Transverse colon (tissue), 3 donors: ENCODE results near the gene CYP4F12.

Source experiments
- EP300 ChIP-seq: sonication (generic); formaldehyde crosslinking; IDR thresholded peaks from one replicate; pipeline ENCODE4 v1.6.1; 2017; ENCODE audit warnings: antibody characterized with exemption, low read depth
- TF ChIP-seq, protein P1 (sequence below), 5 experiments: fragments of 200-600 bp in 3 of 5; fragments of 450-650 bp in 2 of 5; sonication (generic) in 3 of 5; IDR thresholded peaks; 1 replicate in 2 of 5; 2 replicates in 3 of 5; pipeline ENCODE4 v1.5.1; 2016 to 2017; ENCODE audit warnings: antibody characterized with exemption in 5 of 5, inconsistent platforms in 3 of 5, mild to moderate bottlenecking in 2 of 5, moderate library complexity in 1 of 5

DNA sequence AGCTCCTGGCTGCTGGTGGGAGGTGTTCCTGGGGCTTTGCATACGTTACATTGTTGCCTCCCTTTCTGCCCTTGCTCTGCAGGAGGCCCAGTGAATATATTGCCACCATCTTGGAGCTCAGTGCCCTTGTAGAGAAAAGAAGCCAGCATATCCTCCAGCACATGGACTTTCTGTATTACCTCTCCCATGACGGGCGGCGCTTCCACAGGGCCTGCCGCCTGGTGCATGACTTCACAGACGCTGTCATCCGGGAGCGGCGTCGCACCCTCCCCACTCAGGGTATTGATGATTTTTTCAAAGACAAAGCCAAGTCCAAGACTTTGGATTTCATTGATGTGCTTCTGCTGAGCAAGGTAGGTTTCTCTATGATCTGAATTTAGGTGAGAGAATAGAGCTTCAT lies 10.5 kb downstream of the CYP4F12 start:
- TF ChIP-seq, protein P1, sequence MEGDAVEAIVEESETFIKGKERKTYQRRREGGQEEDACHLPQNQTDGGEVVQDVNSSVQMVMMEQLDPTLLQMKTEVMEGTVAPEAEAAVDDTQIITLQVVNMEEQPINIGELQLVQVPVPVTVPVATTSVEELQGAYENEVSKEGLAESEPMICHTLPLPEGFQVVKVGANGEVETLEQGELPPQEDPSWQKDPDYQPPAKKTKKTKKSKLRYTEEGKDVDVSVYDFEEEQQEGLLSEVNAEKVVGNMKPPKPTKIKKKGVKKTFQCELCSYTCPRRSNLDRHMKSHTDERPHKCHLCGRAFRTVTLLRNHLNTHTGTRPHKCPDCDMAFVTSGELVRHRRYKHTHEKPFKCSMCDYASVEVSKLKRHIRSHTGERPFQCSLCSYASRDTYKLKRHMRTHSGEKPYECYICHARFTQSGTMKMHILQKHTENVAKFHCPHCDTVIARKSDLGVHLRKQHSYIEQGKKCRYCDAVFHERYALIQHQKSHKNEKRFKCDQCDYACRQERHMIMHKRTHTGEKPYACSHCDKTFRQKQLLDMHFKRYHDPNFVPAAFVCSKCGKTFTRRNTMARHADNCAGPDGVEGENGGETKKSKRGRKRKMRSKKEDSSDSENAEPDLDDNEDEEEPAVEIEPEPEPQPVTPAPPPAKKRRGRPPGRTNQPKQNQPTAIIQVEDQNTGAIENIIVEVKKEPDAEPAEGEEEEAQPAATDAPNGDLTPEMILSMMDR (IDR thresholded peaks at IDR 0.05), result no peak
- TF ChIP-seq EP300, result no peak
